Neuronal stem cell (in vitro differentiated cells): ENCODE measurements around the gene RAB24. TPM values are rescaled to one million over a fixed set of nuclear protein-coding genes. Genes with fewer than 3 reads are reported as not detected.

Experiments
- DNase-seq: peaks from one replicate; pipeline ENCODE4 v3.0.0-alpha.2; 2013; ENCODE audit warnings: low spot score
- H2AFZ ChIP-seq: one replicate; pipeline ENCODE4 v1.6.1; 2013; ENCODE audit warnings: mild to moderate bottlenecking, low read length, inconsistent platforms
- H2AK5ac ChIP-seq: 2 replicates; pipeline ENCODE4 v1.6.1; 2013; ENCODE audit warnings: low read depth, mild to moderate bottlenecking, inconsistent platforms, low read length, moderate library complexity, mixed read lengths
- H2BK120ac ChIP-seq: 2 replicates; pipeline ENCODE4 v1.6.1; 2013; ENCODE audit warnings: low read depth, mild to moderate bottlenecking, inconsistent platforms, low read length, moderate library complexity, mixed read lengths
- H2BK12ac ChIP-seq: one replicate; pipeline ENCODE4 v1.6.1; 2013; ENCODE audit warnings: low read length, inconsistent platforms
- H2BK15ac ChIP-seq: 2 replicates; pipeline ENCODE4 v1.6.1; 2013; ENCODE audit warnings: mild to moderate bottlenecking, low read length, inconsistent platforms, mixed read lengths
- H2BK5ac ChIP-seq: one replicate; pipeline ENCODE4 v1.6.1; 2013; ENCODE audit warnings: inconsistent platforms, mild to moderate bottlenecking, low read length, moderate library complexity
- H3K14ac ChIP-seq: one replicate; pipeline ENCODE4 v1.6.1; 2013; ENCODE audit warnings: low read length, inconsistent platforms
- H3K18ac ChIP-seq: 2 replicates; pipeline ENCODE4 v1.6.1; 2013; ENCODE audit warnings: low read length, inconsistent platforms
- H3K23ac ChIP-seq: 2 replicates; pipeline ENCODE4 v1.6.1; 2013; ENCODE audit warnings: low read depth, mild to moderate bottlenecking, mixed read lengths, low read length, inconsistent platforms; ENCODE audit not compliant: poor library complexity
- H3K27ac ChIP-seq: replicated peaks from 3 replicates; pipeline ENCODE4 v1.5.1; 2013; ENCODE audit warnings: low read length, inconsistent platforms
- H3K27me3 ChIP-seq, 3 experiments: 2 replicates each; pipeline ENCODE4 v1.6.1; 2013; ENCODE audit warnings: low read length in 3 of 3, mild to moderate bottlenecking in 2 of 3, inconsistent platforms in 1 of 3, low read depth in 1 of 3, mixed read lengths in 1 of 3, moderate library complexity in 1 of 3; ENCODE audit not compliant: control insufficient read depth in 3 of 3, insufficient read depth in 3 of 3
- H3K36me3 ChIP-seq, 2 donors: replicated peaks in 1 of 2; 2 replicates each; pipeline ENCODE4 v1.6.1; 2013; ENCODE audit warnings: low read length in 2 of 2; ENCODE audit not compliant: control insufficient read depth in 2 of 2, insufficient read depth in 2 of 2
- H3K4ac ChIP-seq: 2 replicates; pipeline ENCODE4 v1.6.1; 2013; ENCODE audit warnings: inconsistent platforms, mild to moderate bottlenecking, low read length, moderate library complexity
- H3K4me1 ChIP-seq, 2 donors: 1 replicate in 1 of 2; 2 replicates in 1 of 2; pipeline ENCODE4 v1.6.1; 2013; ENCODE audit warnings: low read length in 2 of 2, low read depth in 1 of 2; ENCODE audit not compliant: control insufficient read depth in 2 of 2, insufficient read depth in 1 of 2
- H3K4me2 ChIP-seq: one replicate; pipeline ENCODE4 v1.6.1; 2013; ENCODE audit warnings: mild to moderate bottlenecking, low read length, inconsistent platforms; ENCODE audit not compliant: insufficient read depth, poor library complexity, severe bottlenecking
- H3K4me3 ChIP-seq, 2 donors: 2 replicates each; pipeline ENCODE4 v1.5.1; 2013; ENCODE audit warnings: low read length in 2 of 2, mild to moderate bottlenecking in 2 of 2, inconsistent platforms in 1 of 2, moderate library complexity in 1 of 2
- H3K79me1 ChIP-seq: one replicate; pipeline ENCODE4 v1.6.1; 2013; ENCODE audit warnings: low read depth, mild to moderate bottlenecking, inconsistent platforms, low read length, moderate library complexity
- H3K9ac ChIP-seq: one replicate; pipeline ENCODE4 v1.6.1; 2013; ENCODE audit warnings: mild to moderate bottlenecking, low read depth, low read length, inconsistent platforms; ENCODE audit not compliant: poor library complexity
- H3K9me3 ChIP-seq, 2 donors: replicated peaks in 1 of 2; 2 replicates each; pipeline versions ENCODE3 to v1.6.1; 2013; ENCODE audit warnings: low read length in 2 of 2, mild to moderate bottlenecking in 2 of 2, inconsistent platforms in 1 of 2, low read depth in 1 of 2, mixed read lengths in 1 of 2, moderate library complexity in 1 of 2; ENCODE audit not compliant: control insufficient read depth in 2 of 2, insufficient read depth in 1 of 2
- H4K8ac ChIP-seq: one replicate; pipeline ENCODE4 v1.6.1; 2013; ENCODE audit warnings: low read depth, mild to moderate bottlenecking, inconsistent platforms, low read length, moderate library complexity
- H4K91ac ChIP-seq: one replicate; pipeline ENCODE4 v1.6.1; 2013; ENCODE audit warnings: low read length, low read depth, mild to moderate bottlenecking, inconsistent platforms; ENCODE audit not compliant: poor library complexity
- WGBS, 2 donors: extraction: QIAGEN DNeasy Blood & Tissue Kit; methylation state at CpG; one replicate each; pipeline ENCODE4 v1.1.7; 2013; ENCODE audit warnings: missing lambda C conversion rate in 2 of 2, mixed read lengths in 1 of 2; ENCODE audit not compliant: insufficient read length in 2 of 2, insufficient replicate concordance in 1 of 2; ENCODE audit errors: extremely low coverage in 2 of 2; 5-methylcytosine and 5-hydroxymethylcytosine counted together
- polyA plus RNA-seq, 2 experiments: library from polyadenylated mRNA; stranded (reverse); fragments of 200-250 nt; gene quantifications; one replicate each; pipeline ENCODE4 v1.2.3, GENCODE V29; 2013

Gene RAB24
- polyA plus RNA-seq (2013, experiment 1 of 2): 18.1 TPM
- 18.6 TPM for polyA plus RNA-seq (2013, experiment 2 of 2)

DNA sequence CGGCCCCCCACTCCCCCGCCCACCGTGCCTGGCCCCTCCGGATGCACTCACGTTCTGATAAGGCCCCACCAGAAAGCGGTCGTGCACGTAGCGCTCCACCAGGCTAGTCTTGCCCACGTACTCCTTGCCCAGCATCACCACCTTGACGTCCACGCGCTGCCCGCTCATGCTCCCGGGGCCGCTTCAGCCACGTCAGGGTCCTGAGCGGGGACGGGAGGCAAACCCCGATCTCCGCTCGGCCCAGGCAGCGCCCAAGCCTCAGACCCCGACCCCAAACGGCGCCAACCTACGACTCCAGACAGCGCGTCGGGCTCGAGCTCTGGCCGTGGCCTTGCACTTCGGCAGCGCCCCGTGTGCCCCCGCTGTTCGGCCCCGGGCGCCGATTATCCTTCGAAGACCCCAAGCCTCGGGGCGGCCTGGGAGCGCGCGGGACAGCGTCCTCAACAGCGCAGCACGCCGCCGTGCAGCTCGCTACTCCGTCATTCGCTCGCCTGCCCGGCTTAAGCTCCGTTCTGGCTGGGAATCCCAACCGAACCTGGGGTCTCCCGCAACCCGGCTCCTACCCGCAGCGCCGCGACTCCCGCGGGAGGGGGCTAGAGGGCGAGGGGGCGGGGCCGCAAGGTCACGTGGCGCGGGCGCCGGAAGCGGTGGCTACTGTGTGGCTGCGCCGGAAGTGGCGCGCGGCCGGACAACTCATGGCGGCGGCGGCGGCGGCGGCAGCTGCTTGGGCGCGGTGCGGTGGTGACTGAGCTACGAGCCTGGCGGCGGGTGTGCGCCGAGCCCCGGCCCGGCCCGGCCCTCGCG, at the start of gene RAB24, which contains the start of gene PRELID1:
TSS of gene RAB24 (minus strand) at position 599 of the 804 bp plus-strand sequence. CDS start at position 168, 431 bp downstream.
TSS of gene PRELID1 (plus strand) at position 679 of the 804 bp plus-strand sequence. CDS start 187 bp downstream, outside the sequence.
- peak; percentile 84 for DNase-seq

DNA sequence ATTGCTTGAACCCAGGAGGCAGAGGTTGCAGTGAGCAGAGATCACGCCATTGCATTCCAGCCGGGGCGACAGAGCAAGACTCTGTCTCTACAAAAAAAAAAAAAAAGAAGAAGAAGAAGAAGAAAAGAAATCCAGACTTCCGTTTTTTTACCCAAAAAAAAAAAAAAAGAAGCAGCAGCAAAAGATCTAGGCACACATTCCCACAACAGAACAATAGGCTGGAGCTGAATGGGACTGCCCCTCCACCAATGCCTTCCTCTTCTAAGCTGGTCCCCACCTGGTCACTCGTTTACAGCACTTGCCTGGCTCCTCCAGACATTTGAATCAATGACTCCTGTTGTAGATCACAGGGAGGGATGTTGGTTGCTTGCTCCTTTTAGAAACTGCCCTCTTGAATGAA, 49.6 kb upstream of the RAB24 start:
- no CpG with 5 or more reads among the region's 5 CpGs for WGBS, 2 donors

More for the DNA sequence above, at the start of gene RAB24, which contains the start of gene PRELID1:
- Histone ChIP-seq H3K36me3 (peaks cover 25 to 60% of the 10 kb centered on the region in 2 donors), H3K18ac (peak within 1 kb of the TSS; percentile 94), H3K4me3 (peak within 1 kb of the TSS; percentile 88 to 100), H3K4me1 (peaks cover 9 to 14% of the 10 kb centered on the region in 2 donors), H4K91ac (peak within 1 kb of the TSS; percentile 42), H3K23ac (peak within 1 kb of the TSS; percentile 99), H2BK120ac (no peak within 1 kb of the TSS), H3K4me2 (peak within 1 kb of the TSS; percentile 99), H3K4ac (no peak within 1 kb of the TSS), H3K27ac (no peak within 1 kb of the TSS), H3K27me3 (peaks cover 0 to 6% (median 0%) of the 10 kb centered on the region in 3 experiments), H3K9me3 (no peaks in the 10 kb centered on the region), H3K79me1 (peaks cover 10% of the 10 kb centered on the region), H2BK12ac (no peak within 1 kb of the TSS), H2BK5ac (no peak within 1 kb of the TSS), H2BK15ac (peak within 1 kb of the TSS; percentile 77), H4K8ac (peak within 1 kb of the TSS; percentile 88), H3K9ac (peak within 1 kb of the TSS; percentile 99), H2AK5ac (peak within 1 kb of the TSS; percentile 94), H2AFZ (peak within 1 kb of the TSS; percentile 97), H3K14ac (peak within 1 kb of the TSS; percentile 99)
- WGBS, 2 donors: no CpG with 5 or more reads among the region's 100 CpGs

DNA sequence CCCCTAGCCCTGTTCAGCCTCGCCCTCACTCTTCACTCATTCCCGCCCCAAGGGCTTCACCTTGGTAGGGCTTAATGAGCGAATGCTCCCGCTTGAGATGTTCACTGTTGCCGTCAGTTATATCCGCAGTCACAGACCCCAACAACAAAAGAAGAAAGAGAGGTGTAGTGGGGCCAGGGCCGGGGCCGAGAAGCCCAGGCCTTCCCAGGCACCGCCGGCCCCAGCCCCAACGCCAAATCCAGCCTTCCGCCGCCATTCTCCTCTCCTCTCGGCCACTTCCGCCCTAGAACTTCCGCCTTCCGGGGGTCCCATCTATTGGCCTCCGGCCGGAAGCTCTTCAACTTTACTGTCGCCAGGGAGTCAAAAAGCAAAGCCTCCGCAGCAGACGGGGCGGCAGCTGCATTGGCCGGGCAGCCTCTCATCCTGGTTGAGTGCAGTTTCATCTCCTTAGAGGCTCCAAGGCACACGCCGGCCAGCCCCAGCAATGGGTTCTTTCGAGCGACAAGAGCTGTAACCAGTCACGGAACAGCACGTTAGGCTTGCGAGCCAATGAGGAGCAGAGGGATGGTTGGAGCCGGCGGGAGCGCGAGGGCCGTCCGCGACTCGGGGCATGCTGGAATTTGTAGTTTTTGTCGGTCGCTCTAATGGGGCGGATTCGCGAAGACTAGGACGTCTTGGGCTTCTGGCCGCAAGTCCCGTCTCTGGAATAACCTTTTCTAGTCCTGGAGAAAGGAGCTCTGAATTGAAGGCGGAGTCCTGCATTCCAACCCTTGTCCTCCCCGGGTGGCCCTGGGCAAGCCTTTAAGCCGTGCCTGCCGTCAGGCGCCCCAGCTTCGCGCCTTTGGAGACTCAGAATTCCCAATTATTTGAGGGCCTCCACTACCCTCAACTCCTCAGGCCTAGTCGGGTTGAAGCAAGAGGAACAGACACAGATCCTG, 48.1 kb upstream of the RAB24 start, which contains the start of gene LMAN2:
TSS of gene LMAN2 (minus strand) at position 277 of the 938 bp plus-strand sequence. CDS start at position 256, 21 bp downstream.
- H3K36me3 ChIP-seq: peaks cover 4 to 27% of the 10 kb centered on the region in 2 donors
- H2AFZ ChIP-seq: peak within 1 kb of the TSS; percentile 99

More for the DNA sequence above, 49.6 kb upstream of the RAB24 start:
- peaks cover 0 to 12% (median 0%) of the 10 kb centered on the region in 3 experiments for H3K27me3 ChIP-seq
- H4K8ac ChIP-seq: no peak overlapping the region
- H2BK12ac ChIP-seq: no peak overlapping the region
- no peak overlapping the region for H2BK15ac ChIP-seq
- H3K14ac ChIP-seq: no peak overlapping the region
- no peak overlapping the region for H2BK120ac ChIP-seq
- H3K4me3 ChIP-seq: no peak overlapping the region
- no peak overlapping the region for H2BK5ac ChIP-seq
- no peak overlapping the region for H4K91ac ChIP-seq
- no peak overlapping the region for H3K18ac ChIP-seq
- H2AK5ac ChIP-seq: no peak overlapping the region
- no peak overlapping the region for H3K23ac ChIP-seq
- H3K9me3 ChIP-seq: no peaks in the 10 kb centered on the region
- H3K27ac ChIP-seq: no peak overlapping the region
- H2AFZ ChIP-seq: no peak overlapping the region
- H3K4me2 ChIP-seq: no peak overlapping the region
- peaks cover 11% of the 10 kb centered on the region for H3K79me1 ChIP-seq
- peaks cover 4 to 15% of the 10 kb centered on the region in 2 donors for H3K36me3 ChIP-seq
- no peak for DNase-seq
- no peak overlapping the region for H3K9ac ChIP-seq
- no peak overlapping the region for H3K4ac ChIP-seq
- peaks cover 8 to 23% of the 10 kb centered on the region in 2 donors for H3K4me1 ChIP-seq

More for the DNA sequence above, 48.1 kb upstream of the RAB24 start, which contains the start of gene LMAN2:
- no peaks in the 10 kb centered on the region for H3K9me3 ChIP-seq
- peak within 1 kb of the TSS; percentile 96 for H3K9ac ChIP-seq
- H3K27ac ChIP-seq: peak within 1 kb of the TSS; percentile 96
- peak within 1 kb of the TSS; percentile 66 for H4K8ac ChIP-seq
- H2BK12ac ChIP-seq: no peak within 1 kb of the TSS
- peak within 1 kb of the TSS; percentile 1 for H3K23ac ChIP-seq
- H3K27me3 ChIP-seq: peaks cover 0 to 3% (median 0%) of the 10 kb centered on the region in 3 experiments
- WGBS, 2 donors: no CpG with 5 or more reads among the region's 55 CpGs
- peak within 1 kb of the TSS; percentile 72 for H2AK5ac ChIP-seq
- H2BK15ac ChIP-seq: peak within 1 kb of the TSS; percentile 94
- peak within 1 kb of the TSS; percentile 64 to 81 for H3K4me3 ChIP-seq
- peaks cover 11% of the 10 kb centered on the region for H3K79me1 ChIP-seq
- peak; percentile 91 for DNase-seq
- H3K4ac ChIP-seq: peak within 1 kb of the TSS; percentile 8
- no peak within 1 kb of the TSS for H2BK120ac ChIP-seq
- peaks cover 8 to 9% of the 10 kb centered on the region in 2 donors for H3K4me1 ChIP-seq
- no peak within 1 kb of the TSS for H4K91ac ChIP-seq
- peak within 1 kb of the TSS; percentile 97 for H3K4me2 ChIP-seq
- peak within 1 kb of the TSS; percentile 100 for H3K18ac ChIP-seq
- H3K14ac ChIP-seq: no peak within 1 kb of the TSS
- H2BK5ac ChIP-seq: peak within 1 kb of the TSS; percentile 97
